Measurements from ENCODE around the gene OR10G3. TPM values are rescaled to one million over a fixed set of nuclear protein-coding genes. Genes with fewer than 3 reads are reported as not detected.

The OR10G3 gene
- total and polyA plus RNA-seq, 2 experiments from 2014 or later = not detected

DNA sequence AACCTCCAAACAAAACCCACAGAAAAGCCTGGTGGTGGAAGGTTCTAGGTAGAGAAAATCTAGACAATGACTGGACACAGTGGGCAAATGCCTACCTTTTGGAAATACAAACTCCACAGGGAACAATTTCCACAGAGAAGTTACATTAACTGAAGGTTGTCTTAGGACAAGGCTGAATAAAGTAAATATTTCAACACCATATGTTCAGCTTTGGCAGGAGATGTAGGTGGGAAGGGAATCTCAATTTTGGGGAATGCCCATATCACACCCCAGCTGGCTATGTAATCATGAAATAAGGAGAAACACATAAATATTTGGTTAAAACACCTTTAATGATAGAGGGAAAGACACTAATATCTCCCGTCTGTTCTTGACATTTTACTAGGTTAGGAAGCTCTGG lies 59.1 kb downstream of the OR10G3 start:
- peaks cover 58% of the 10 kb centered on the region for H3K4me1 Mint-ChIP-seq
- TF ChIP-seq, protein P1, sequence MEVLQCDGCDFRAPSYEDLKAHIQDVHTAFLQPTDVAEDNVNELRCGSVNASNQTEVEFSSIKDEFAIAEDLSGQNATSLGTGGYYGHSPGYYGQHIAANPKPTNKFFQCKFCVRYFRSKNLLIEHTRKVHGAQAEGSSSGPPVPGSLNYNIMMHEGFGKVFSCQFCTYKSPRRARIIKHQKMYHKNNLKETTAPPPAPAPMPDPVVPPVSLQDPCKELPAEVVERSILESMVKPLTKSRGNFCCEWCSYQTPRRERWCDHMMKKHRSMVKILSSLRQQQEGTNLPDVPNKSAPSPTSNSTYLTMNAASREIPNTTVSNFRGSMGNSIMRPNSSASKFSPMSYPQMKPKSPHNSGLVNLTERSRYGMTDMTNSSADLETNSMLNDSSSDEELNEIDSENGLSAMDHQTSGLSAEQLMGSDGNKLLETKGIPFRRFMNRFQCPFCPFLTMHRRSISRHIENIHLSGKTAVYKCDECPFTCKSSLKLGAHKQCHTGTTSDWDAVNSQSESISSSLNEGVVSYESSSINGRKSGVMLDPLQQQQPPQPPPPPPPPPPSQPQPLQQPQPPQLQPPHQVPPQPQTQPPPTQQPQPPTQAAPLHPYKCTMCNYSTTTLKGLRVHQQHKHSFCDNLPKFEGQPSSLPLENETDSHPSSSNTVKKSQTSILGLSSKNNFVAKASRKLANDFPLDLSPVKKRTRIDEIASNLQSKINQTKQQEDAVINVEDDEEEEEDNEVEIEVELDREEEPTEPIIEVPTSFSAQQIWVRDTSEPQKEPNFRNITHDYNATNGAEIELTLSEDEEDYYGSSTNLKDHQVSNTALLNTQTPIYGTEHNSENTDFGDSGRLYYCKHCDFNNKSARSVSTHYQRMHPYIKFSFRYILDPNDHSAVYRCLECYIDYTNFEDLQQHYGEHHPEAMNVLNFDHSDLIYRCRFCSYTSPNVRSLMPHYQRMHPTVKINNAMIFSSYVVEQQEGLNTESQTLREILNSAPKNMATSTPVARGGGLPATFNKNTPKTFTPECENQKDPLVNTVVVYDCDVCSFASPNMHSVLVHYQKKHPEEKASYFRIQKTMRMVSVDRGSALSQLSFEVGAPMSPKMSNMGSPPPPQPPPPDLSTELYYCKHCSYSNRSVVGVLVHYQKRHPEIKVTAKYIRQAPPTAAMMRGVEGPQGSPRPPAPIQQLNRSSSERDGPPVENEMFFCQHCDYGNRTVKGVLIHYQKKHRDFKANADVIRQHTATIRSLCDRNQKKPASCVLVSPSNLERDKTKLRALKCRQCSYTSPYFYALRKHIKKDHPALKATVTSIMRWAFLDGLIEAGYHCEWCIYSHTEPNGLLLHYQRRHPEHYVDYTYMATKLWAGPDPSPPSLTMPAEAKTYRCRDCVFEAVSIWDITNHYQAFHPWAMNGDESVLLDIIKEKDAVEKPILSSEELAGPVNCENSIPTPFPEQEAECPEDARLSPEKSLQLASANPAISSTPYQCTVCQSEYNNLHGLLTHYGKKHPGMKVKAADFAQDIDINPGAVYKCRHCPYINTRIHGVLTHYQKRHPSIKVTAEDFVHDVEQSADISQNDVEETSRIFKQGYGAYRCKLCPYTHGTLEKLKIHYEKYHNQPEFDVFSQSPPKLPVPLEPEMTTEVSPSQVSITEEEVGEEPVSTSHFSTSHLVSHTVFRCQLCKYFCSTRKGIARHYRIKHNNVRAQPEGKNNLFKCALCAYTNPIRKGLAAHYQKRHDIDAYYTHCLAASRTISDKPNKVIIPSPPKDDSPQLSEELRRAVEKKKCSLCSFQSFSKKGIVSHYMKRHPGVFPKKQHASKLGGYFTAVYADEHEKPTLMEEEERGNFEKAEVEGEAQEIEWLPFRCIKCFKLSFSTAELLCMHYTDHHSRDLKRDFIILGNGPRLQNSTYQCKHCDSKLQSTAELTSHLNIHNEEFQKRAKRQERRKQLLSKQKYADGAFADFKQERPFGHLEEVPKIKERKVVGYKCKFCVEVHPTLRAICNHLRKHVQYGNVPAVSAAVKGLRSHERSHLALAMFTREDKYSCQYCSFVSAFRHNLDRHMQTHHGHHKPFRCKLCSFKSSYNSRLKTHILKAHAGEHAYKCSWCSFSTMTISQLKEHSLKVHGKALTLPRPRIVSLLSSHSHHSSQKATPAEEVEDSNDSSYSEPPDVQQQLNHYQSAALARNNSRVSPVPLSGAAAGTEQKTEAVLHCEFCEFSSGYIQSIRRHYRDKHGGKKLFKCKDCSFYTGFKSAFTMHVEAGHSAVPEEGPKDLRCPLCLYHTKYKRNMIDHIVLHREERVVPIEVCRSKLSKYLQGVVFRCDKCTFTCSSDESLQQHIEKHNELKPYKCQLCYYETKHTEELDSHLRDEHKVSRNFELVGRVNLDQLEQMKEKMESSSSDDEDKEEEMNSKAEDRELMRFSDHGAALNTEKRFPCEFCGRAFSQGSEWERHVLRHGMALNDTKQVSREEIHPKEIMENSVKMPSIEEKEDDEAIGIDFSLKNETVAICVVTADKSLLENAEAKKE (CRISPR knock-in tag; IDR thresholded peaks at IDR 0.05) = no peak
- no peak for TF ChIP-seq ZNF331 (CRISPR knock-in tag; IDR thresholded peaks at IDR 0.05; ENCODE audit: low read depth)
- no peak for TF ChIP-seq CREB1 (CRISPR knock-in tag; IDR thresholded peaks at IDR 0.05; ENCODE audit: low read depth)
- TF ChIP-seq EZH2 (IDR thresholded peaks at IDR 0.05; ENCODE audit: low read depth, unreplicated experiment) = no peak
- TF ChIP-seq POLR2AphosphoS5 (IDR thresholded peaks at IDR 0.05; ENCODE audit: low read depth) = no peak
- TF ChIP-seq, protein P2, sequence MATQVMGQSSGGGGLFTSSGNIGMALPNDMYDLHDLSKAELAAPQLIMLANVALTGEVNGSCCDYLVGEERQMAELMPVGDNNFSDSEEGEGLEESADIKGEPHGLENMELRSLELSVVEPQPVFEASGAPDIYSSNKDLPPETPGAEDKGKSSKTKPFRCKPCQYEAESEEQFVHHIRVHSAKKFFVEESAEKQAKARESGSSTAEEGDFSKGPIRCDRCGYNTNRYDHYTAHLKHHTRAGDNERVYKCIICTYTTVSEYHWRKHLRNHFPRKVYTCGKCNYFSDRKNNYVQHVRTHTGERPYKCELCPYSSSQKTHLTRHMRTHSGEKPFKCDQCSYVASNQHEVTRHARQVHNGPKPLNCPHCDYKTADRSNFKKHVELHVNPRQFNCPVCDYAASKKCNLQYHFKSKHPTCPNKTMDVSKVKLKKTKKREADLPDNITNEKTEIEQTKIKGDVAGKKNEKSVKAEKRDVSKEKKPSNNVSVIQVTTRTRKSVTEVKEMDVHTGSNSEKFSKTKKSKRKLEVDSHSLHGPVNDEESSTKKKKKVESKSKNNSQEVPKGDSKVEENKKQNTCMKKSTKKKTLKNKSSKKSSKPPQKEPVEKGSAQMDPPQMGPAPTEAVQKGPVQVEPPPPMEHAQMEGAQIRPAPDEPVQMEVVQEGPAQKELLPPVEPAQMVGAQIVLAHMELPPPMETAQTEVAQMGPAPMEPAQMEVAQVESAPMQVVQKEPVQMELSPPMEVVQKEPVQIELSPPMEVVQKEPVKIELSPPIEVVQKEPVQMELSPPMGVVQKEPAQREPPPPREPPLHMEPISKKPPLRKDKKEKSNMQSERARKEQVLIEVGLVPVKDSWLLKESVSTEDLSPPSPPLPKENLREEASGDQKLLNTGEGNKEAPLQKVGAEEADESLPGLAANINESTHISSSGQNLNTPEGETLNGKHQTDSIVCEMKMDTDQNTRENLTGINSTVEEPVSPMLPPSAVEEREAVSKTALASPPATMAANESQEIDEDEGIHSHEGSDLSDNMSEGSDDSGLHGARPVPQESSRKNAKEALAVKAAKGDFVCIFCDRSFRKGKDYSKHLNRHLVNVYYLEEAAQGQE (IDR thresholded peaks at IDR 0.05; ENCODE audit: unreplicated experiment) = no peak
- TF ChIP-seq ZNF114 (CRISPR knock-in tag; IDR thresholded peaks at IDR 0.05) = no peak
- TF ChIP-seq, protein P3, sequence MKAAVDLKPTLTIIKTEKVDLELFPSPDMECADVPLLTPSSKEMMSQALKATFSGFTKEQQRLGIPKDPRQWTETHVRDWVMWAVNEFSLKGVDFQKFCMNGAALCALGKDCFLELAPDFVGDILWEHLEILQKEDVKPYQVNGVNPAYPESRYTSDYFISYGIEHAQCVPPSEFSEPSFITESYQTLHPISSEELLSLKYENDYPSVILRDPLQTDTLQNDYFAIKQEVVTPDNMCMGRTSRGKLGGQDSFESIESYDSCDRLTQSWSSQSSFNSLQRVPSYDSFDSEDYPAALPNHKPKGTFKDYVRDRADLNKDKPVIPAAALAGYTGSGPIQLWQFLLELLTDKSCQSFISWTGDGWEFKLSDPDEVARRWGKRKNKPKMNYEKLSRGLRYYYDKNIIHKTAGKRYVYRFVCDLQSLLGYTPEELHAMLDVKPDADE (IDR thresholded peaks at IDR 0.05) = no peak
- no peak for TF ChIP-seq EZH2phosphoT487 (IDR thresholded peaks at IDR 0.05; ENCODE audit: unreplicated experiment)
- TF ChIP-seq, protein P4, sequence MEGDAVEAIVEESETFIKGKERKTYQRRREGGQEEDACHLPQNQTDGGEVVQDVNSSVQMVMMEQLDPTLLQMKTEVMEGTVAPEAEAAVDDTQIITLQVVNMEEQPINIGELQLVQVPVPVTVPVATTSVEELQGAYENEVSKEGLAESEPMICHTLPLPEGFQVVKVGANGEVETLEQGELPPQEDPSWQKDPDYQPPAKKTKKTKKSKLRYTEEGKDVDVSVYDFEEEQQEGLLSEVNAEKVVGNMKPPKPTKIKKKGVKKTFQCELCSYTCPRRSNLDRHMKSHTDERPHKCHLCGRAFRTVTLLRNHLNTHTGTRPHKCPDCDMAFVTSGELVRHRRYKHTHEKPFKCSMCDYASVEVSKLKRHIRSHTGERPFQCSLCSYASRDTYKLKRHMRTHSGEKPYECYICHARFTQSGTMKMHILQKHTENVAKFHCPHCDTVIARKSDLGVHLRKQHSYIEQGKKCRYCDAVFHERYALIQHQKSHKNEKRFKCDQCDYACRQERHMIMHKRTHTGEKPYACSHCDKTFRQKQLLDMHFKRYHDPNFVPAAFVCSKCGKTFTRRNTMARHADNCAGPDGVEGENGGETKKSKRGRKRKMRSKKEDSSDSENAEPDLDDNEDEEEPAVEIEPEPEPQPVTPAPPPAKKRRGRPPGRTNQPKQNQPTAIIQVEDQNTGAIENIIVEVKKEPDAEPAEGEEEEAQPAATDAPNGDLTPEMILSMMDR (conservative IDR thresholded peaks at IDR 0.05; ENCODE audit: low read depth in 2 of 2) = no peak
- no peak for TF ChIP-seq JUNB (IDR thresholded peaks at IDR 0.05; ENCODE audit: unreplicated experiment)
- no peak for TF ChIP-seq NANOG (IDR thresholded peaks at IDR 0.05; ENCODE audit: borderline replicate concordance)
- no peak for TF ChIP-seq STAT1 (IDR thresholded peaks at IDR 0.05; ENCODE audit: unreplicated experiment)
- no peaks in the 10 kb centered on the region; the same call in 1 of the 3 replicates for H3K9me3 Mint-ChIP-seq
- no peaks in the 10 kb centered on the region for H3K27me3 ChIP-seq (ENCODE audit: insufficient read depth)
- no peak for DNase-seq (ENCODE audit: low spot score)
- peaks cover 44% of the 10 kb centered on the region for H3K79me2 ChIP-seq (replicated peaks; ENCODE audit: insufficient read depth)
- peaks cover 20% of the 10 kb centered on the region for H4K20me1 ChIP-seq (replicated peaks; ENCODE audit: insufficient read depth)
- H3K27me3 Mint-ChIP-seq (ENCODE audit: insufficient read depth, low read depth, poor library complexity) = peaks cover 26% of the 10 kb centered on the region
- H3K36me3 ChIP-seq (ENCODE audit: insufficient read depth) = peaks cover 30% of the 10 kb centered on the region
- ATAC-seq = no peak
- H3K27ac ChIP-seq (ENCODE audit: low read depth) = peak overlapping the region; percentile 85
- H3K4me2 ChIP-seq = peak overlapping the region; percentile 85
- H3K36me3 Mint-ChIP-seq (ENCODE audit: low read depth) = peaks cover 60% of the 10 kb centered on the region
- H3K27ac Mint-ChIP-seq = peak overlapping the region; percentile 71; the same call in 1 of the 2 replicates
- peaks cover 69% of the 10 kb centered on the region for H3K4me1 ChIP-seq (ENCODE audit: insufficient read depth)
- H3K4me3 Mint-ChIP-seq = peak overlapping the region; percentile 20; the same call in 1 of the 3 replicates
- no peak overlapping the region for H2AFZ ChIP-seq
- no peaks in the 10 kb centered on the region for H3K9me2 ChIP-seq (ENCODE audit: insufficient read depth)
- peak overlapping the region; percentile 27; the same call in 1 of the 2 replicates for H3K4me3 ChIP-seq
- H3F3A ChIP-seq (replicated peaks; ENCODE audit: low read depth) = peaks cover 36% of the 10 kb centered on the region

Data from GM23338 (cell line).